Body of pancreas (tissue), 4 donors: ENCODE data around the gene GMPR2. TPM values are rescaled to one million over a fixed set of nuclear protein-coding genes. Genes with fewer than 3 reads are reported as not detected.

Experiments
- ATAC-seq: fragments of 150-250 bp; one replicate; pipeline ENCODE4 v1.9.1; 2016
- DNase-seq, 4 donors: peaks; one replicate each; pipeline ENCODE4 v3.0.0-alpha.2; 2019
- H3K27ac ChIP-seq, 4 donors: fragments of 200-600 bp; sonication (generic); 1 replicate in 3 of 4; 2 replicates in 1 of 4; pipeline versions ENCODE4 v1.5.1 to v1.6.1; 2016 to 2019; ENCODE audit warnings: mild to moderate bottlenecking in 1 of 4, mixed read lengths in 1 of 4, moderate library complexity in 1 of 4
- H3K27me3 ChIP-seq, 2 donors: fragments of 200-600 bp; sonication (generic); one replicate each; pipeline ENCODE4 v1.6.0; 2016; ENCODE audit warnings: mild to moderate bottlenecking in 1 of 2
- H3K36me3 ChIP-seq, 2 donors: fragments of 200-600 bp; sonication (generic); replicated peaks in 1 of 2; 2 replicates each; pipeline ENCODE4 v1.5.1; 2016; ENCODE audit warnings: low read depth in 2 of 2; ENCODE audit not compliant: insufficient read depth in 1 of 2
- H3K4me1 ChIP-seq: fragments of 200-600 bp; sonication (generic); one replicate; pipeline ENCODE4 v1.6.0; 2016
- H3K4me3 ChIP-seq, 2 donors: fragments of 200-600 bp; sonication (generic); 1 replicate in 1 of 2; 2 replicates in 1 of 2; pipeline ENCODE4 v1.5.1; 2016 to 2019
- H3K9me3 ChIP-seq, 3 donors: fragments of 200-600 bp; sonication (generic); 1 replicate in 2 of 3; 2 replicates in 1 of 3; pipeline ENCODE4 v1.5.1; 2016
- CTCF ChIP-seq, 7 experiments: fragments of 450-650 bp in 4 of 7; fragments of 200-600 bp in 3 of 7; sonication (generic) in 3 of 7; IDR thresholded peaks; one replicate each; pipeline ENCODE4 v1.5.1; 2016 to 2019; ENCODE audit warnings: antibody characterized with exemption in 7 of 7
- POLR2A ChIP-seq, 3 donors: fragments of 450-650 bp; IDR thresholded peaks; one replicate each; pipeline ENCODE4 v1.6.1; 2016; ENCODE audit warnings: antibody characterized with exemption in 3 of 3, mild to moderate bottlenecking in 2 of 3
- WGBS, 2 donors: methylation state at CpG; one replicate each; pipeline ENCODE4 v1.1.5; 2017; 5-methylcytosine and 5-hydroxymethylcytosine counted together
- intact Hi-C: fragments of 100-400 bp; cut with DNase I; formaldehyde crosslinking; loops from one replicate; pipeline ENCODE4 v1.15.1; 2023
- total RNA-seq, 2 donors: library from RNA; depleted of rRNA; stranded (reverse); fragments of >200 nt; gene quantifications; one replicate each; pipeline ENCODE4 v1.1.0, GENCODE V29; 2016

Gene GMPR2
- total RNA-seq, 2 donors from 2014 or later: 30.9 to 41.9 TPM

- no peaks in the 10 kb centered on the region for H3K27me3 ChIP-seq
- no peaks in the 10 kb centered on the region for H3K9me3 ChIP-seq
- H3K27ac ChIP-seq: peak overlapping the region; percentile 92 to 98 (median 96)
- H3K4me1 ChIP-seq: peaks cover 54% of the 10 kb centered on the region
- ATAC-seq (no peak), DNase-seq (no peak)
- H3K4me3 ChIP-seq: peak overlapping the region; percentile 78 to 87
- no peak for TF ChIP-seq POLR2A (IDR thresholded peaks at IDR 0.05)
- no peak for TF ChIP-seq CTCF (IDR thresholded peaks at IDR 0.05)
- 13 to 18% methylated on average over 3 to 8 of the region's 8 CpGs for WGBS, 2 donors
- H3K36me3 ChIP-seq: peaks cover 0 to 6% of the 10 kb centered on the region in 2 donors
- intact Hi-C loops: no loop called here
Observed at GRCh38 chr14:24194873-24195185, 37.9 kb upstream of the GMPR2 start.

DNA sequence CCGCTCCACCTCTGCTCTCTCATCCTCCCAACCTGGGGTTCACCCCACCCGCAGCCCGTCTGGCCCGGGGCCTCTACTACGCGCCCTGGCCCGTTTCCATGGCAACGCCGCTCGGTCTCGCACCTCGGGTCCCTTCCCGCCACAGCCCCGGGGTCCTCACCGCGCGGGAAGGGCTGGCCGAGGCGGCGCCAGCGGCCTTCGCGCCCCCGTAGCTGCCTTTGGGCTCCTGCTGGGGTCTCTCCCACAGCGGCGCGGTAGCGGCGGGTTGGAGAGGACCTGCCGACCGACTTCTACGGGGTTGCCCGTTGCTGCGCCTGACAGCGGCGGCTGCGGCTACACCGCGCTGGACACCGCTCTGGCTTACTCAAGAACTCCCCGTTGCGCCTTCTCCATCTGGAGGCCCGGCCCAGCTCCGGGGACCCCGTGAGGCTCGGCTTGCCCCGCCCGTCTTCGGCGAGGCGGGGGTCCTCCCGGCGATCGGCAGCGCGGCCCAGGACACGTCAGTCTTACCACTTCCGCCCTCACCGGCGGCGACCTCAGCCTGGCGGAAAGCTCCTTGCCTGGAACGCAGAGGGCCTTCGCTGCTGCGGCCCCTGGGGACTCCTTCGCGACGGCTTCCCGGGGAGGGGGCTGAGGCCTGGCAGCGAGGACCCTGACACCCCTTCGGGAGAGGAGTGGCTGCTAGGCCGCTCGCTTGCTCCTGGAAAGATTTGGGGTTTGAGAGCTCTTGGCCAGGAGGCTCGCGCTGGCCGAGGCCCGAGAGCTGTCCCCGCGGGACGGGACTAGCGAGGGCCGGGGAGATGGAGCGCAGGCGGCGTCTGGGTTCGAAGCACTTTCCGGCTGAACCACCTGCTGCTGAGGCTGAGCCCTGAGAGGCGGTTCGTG, 37.3 kb upstream of the GMPR2 start, which contains the start of gene TM9SF1:
TM9SF1 (minus strand) TSS at position 256 of the 885 bp plus-strand sequence. CDS start 422 bp downstream, outside the sequence.
- H3K27me3 ChIP-seq: no peaks in the 10 kb centered on the region
- peaks cover 54% of the 10 kb centered on the region for H3K4me1 ChIP-seq
- 0% methylated on average over 46 to 89 of the region's 89 CpGs for WGBS, 2 donors
- TF ChIP-seq POLR2A (IDR thresholded peaks at IDR 0.05) (peak; percentile 79 to 88 (median 87)), CTCF (IDR thresholded peaks at IDR 0.05) (peak in 2 of 7 experiments; percentile 3 to 6)
- H3K4me3 ChIP-seq: peak within 1 kb of the TSS; percentile 78 to 87
- peak; percentile 96 for ATAC-seq
- DNase-seq: peak; percentile 87 to 90 (median 90)
- H3K9me3 ChIP-seq: no peaks in the 10 kb centered on the region
- peaks cover 0 to 7% of the 10 kb centered on the region in 2 donors for H3K36me3 ChIP-seq
- intact Hi-C loops: no loop called here
- H3K27ac ChIP-seq: peak within 1 kb of the TSS; percentile 92 to 98 (median 96)

GRCh38 chr14:24196071-24197055, 36.4 kb upstream of the GMPR2 start:
- DNase-seq (peak in 1 of 4 donors; percentile 33), ATAC-seq (peak; percentile 30)
- WGBS, 2 donors: 12 to 24% methylated on average over 28 to 33 of the region's 33 CpGs
- intact Hi-C loops: no loop called here
- Histone ChIP-seq H3K36me3 (peaks cover 0 to 7% of the 10 kb centered on the region in 2 donors), H3K27me3 (no peaks in the 10 kb centered on the region), H3K4me1 (peaks cover 56% of the 10 kb centered on the region), H3K4me3 (peak overlapping the region; percentile 78 to 87), H3K9me3 (no peaks in the 10 kb centered on the region), H3K27ac (peak overlapping the region; percentile 92 to 98 (median 96))
- TF ChIP-seq POLR2A (IDR thresholded peaks at IDR 0.05): no peak
- no peak for TF ChIP-seq CTCF (IDR thresholded peaks at IDR 0.05)

DNA sequence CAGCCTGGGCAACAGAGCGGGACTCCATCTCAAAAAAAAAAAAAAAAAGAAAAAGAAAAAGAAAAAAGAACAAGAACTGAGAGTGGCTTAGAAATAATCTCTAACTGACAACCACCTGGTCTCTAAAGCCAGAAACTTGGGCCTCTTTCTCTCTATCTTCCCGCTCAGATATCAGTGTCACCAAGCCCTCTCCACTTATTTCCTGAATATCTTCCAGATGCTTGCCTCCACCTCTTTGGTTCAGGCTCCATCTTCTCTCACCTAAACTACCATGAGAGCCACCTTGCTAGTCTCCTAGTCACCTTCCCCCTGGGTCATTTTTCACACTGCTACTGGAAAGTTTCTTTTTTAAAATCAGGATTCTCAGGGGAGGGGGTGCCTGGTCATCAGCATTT, 35.7 kb upstream of the GMPR2 start:
- intact Hi-C loops: no loop called here
- Histone ChIP-seq H3K36me3 (peaks cover 0 to 5% of the 10 kb centered on the region in 2 donors), H3K27me3 (no peaks in the 10 kb centered on the region), H3K27ac (peak overlapping the region in 3 of 4 donors; percentile 92 to 98 (median 98)), H3K4me1 (peaks cover 58% of the 10 kb centered on the region), H3K4me3 (peak overlapping the region in 1 of 2 donors; percentile 87), H3K9me3 (no peaks in the 10 kb centered on the region)
- WGBS, 2 donors: 36 to 68% methylated on average over 2 of the region's 2 CpGs
- TF ChIP-seq POLR2A (IDR thresholded peaks at IDR 0.05) (no peak), CTCF (IDR thresholded peaks at IDR 0.05) (no peak)
- ATAC-seq: no peak
- no peak for DNase-seq
